ENCODE measurements around the gene KLF6. TPM values are rescaled to one million over a fixed set of nuclear protein-coding genes. Genes with fewer than 3 reads are reported as not detected.
"Not testable (repeated sequence)": the region's sequence is repeated elsewhere in the genome, so short reads cannot be mapped to it uniquely, and the experiment has no call there.

KLF6 gene
- total RNA-seq, 2 donors from 2014 or later: 85.2 to 126 TPM

- ATAC-seq: no peak
- DNase-seq (ENCODE audit: low spot score in 2 of 2): no peak
- Mint-ChIP-seq H3K27ac (peak overlapping the region in 1 of 2 donors; percentile 75), H3K9me3 (no peaks in the 10 kb centered on the region), H3K36me3 (no peaks in the 10 kb centered on the region)
Observed at GRCh38 chr10:3746634-3747033, 38.4 kb downstream of the KLF6 start.

- no peaks in the 10 kb centered on the region for H3K36me3 Mint-ChIP-seq
- ATAC-seq (no peak), DNase-seq (ENCODE audit: low spot score in 2 of 2) (no peak)
- no peak overlapping the region for H3K27ac Mint-ChIP-seq
- H3K9me3 Mint-ChIP-seq: no peaks in the 10 kb centered on the region
Observed at GRCh38 chr10:3745521-3745920, 39.5 kb downstream of the KLF6 start.

- no peak for ATAC-seq
- no peak for DNase-seq (ENCODE audit: low spot score in 2 of 2)
- H3K36me3 Mint-ChIP-seq: no peaks in the 10 kb centered on the region
- H3K27ac Mint-ChIP-seq: no peak overlapping the region
- no peaks in the 10 kb centered on the region for H3K9me3 Mint-ChIP-seq
Observed at GRCh38 chr10:3741688-3742461, 43.1 kb downstream of the KLF6 start.

- H3K9me3 Mint-ChIP-seq: no peaks in the 10 kb centered on the region
- peak overlapping the region; percentile 25 to 58 for H3K27ac Mint-ChIP-seq
- ATAC-seq (peak; percentile 89 to 90), DNase-seq (ENCODE audit: low spot score in 2 of 2) (no peak)
- no peaks in the 10 kb centered on the region for H3K36me3 Mint-ChIP-seq
Observed at GRCh38 chr10:3740157-3740871, 44.7 kb downstream of the KLF6 start.

GRCh38 chr10:3738855-3739350 lies 46.1 kb downstream of the KLF6 start:
- DNase-seq (ENCODE audit: low spot score in 2 of 2): no peak
- no peaks in the 10 kb centered on the region for H3K36me3 Mint-ChIP-seq

GRCh38 chr10:3737864-3738263 lies 47.1 kb downstream of the KLF6 start:
- no peak overlapping the region for H3K27ac Mint-ChIP-seq
- H3K36me3 Mint-ChIP-seq: no peaks in the 10 kb centered on the region
- no peaks in the 10 kb centered on the region for H3K9me3 Mint-ChIP-seq
- DNase-seq (ENCODE audit: low spot score in 2 of 2): no peak
- ATAC-seq: no peak

More at GRCh38 chr10:3738855-3739350, 46.1 kb downstream of the KLF6 start:
- Mint-ChIP-seq H3K9me3 (no peaks in the 10 kb centered on the region), H3K27ac (peak overlapping the region in 1 of 2 donors; percentile 69)
- ATAC-seq: no peak

GRCh38 chr10:3735175-3735574 lies 49.8 kb downstream of the KLF6 start:
- Mint-ChIP-seq H3K9me3 (peaks cover 5 to 10% of the 10 kb centered on the region in 2 donors), H3K27ac (no peak overlapping the region), H3K36me3 (peaks cover 6 to 19% of the 10 kb centered on the region in 2 donors)
- ATAC-seq (no peak), DNase-seq (ENCODE audit: low spot score in 2 of 2) (no peak)

GRCh38 chr10:3734111-3734510 lies 50.9 kb downstream of the KLF6 start:
- Mint-ChIP-seq H3K9me3 (peaks cover 5 to 15% of the 10 kb centered on the region in 2 donors), H3K36me3 (peaks cover 6 to 19% of the 10 kb centered on the region in 2 donors)
- no peak for ATAC-seq

GRCh38 chr10:3732183-3732582 lies 52.8 kb downstream of the KLF6 start:
- Mint-ChIP-seq H3K9me3 (peaks cover 5 to 15% of the 10 kb centered on the region in 2 donors), H3K36me3 (peaks cover 6 to 19% of the 10 kb centered on the region in 2 donors)
- DNase-seq (ENCODE audit: low spot score in 2 of 2); H3K27ac Mint-ChIP-seq; ATAC-seq: not testable (repeated sequence)

More at GRCh38 chr10:3734111-3734510, 50.9 kb downstream of the KLF6 start:
- no peak overlapping the region for H3K27ac Mint-ChIP-seq
- no peak for DNase-seq (ENCODE audit: low spot score in 2 of 2)

GRCh38 chr10:3729397-3729976 lies 55.5 kb downstream of the KLF6 start:
- DNase-seq (ENCODE audit: low spot score in 2 of 2) (no peak), ATAC-seq (no peak)
- H3K36me3 Mint-ChIP-seq: peaks cover 6 to 19% of the 10 kb centered on the region in 2 donors
- H3K27ac Mint-ChIP-seq: no peak overlapping the region
- peaks cover 5 to 15% of the 10 kb centered on the region in 2 donors for H3K9me3 Mint-ChIP-seq

- ATAC-seq (no peak), DNase-seq (ENCODE audit: low spot score in 2 of 2) (no peak)
- Mint-ChIP-seq H3K9me3 (peaks cover 5 to 15% of the 10 kb centered on the region in 2 donors), H3K27ac (no peak overlapping the region), H3K36me3 (peaks cover 6 to 19% of the 10 kb centered on the region in 2 donors)
Observed at GRCh38 chr10:3728563-3728962, 56.4 kb downstream of the KLF6 start.

- DNase-seq (ENCODE audit: low spot score in 2 of 2): no peak
- Mint-ChIP-seq H3K36me3 (peaks cover 3 to 15% of the 10 kb centered on the region in 2 donors), H3K9me3 (peaks cover 2 to 12% of the 10 kb centered on the region in 2 donors), H3K27ac (no peak overlapping the region)
- ATAC-seq: no peak
Observed at GRCh38 chr10:3727268-3727667, 57.7 kb downstream of the KLF6 start.

Measured in activated naive CD4-positive, alpha-beta T cell treated with anti-CD3 and anti-CD28 coated beads, Interleukin-2, amount 50 U/mL, for 72 hours (primary cell).